ENCODE data around the gene ROBO3.

The ROBO3 gene

DNA sequence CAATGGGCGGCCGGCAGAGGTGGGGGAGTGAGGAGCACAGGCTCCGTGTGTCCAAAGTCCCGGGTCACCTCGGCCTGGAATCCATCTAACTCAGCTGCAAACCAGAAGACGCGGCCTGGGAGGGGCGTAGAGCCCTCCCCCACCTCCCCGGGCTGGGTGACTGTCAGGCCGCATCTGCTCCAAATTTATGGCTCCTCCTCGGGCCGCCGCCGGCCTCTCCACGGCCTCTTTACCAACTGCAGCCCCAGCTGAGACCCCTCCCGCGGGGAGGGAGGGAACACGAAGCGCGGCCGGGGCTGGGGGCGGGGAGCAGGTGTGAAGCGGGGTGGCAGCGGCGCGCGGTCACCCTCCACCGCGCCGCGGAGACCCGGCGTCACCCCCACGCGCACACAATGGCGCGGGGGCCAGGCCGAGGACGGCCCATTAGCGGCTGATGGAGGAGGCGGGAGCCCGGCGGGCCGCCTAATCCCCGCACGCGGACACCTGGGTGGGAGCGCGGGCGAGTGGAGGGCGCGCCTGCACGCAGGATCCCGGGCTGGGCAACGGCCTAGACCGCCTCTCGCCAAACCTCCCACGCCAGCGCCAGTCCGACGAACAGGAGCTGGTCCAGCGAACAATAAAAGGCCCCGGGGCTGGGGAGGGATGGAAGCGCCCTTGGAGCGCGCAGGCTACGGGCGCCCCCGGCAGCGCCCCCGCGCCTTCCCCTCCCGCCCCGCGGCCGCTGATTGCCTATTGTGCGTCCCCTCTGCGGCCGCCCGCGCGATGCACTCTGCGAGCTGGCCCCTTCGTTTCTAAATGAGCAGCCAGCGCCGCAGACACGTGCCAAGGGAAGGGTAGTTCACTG, 25.9 kb upstream of the ROBO3 start:
- H3K9ac ChIP-seq (ENCODE audit: low read depth, low read length), result peak overlapping the region; percentile 43; the same call in 1 of the 2 replicates
- no peaks in the 10 kb centered on the region for H3K9me3 ChIP-seq (ENCODE audit: control insufficient read depth, insufficient read depth, low read length)
- H3K4me1 ChIP-seq (ENCODE audit: insufficient read depth, low read length), result no peaks in the 10 kb centered on the region; the same call in 1 of the 2 replicates
- H3K36me3 ChIP-seq (ENCODE audit: insufficient read depth, low read length), result no peaks in the 10 kb centered on the region

DNA sequence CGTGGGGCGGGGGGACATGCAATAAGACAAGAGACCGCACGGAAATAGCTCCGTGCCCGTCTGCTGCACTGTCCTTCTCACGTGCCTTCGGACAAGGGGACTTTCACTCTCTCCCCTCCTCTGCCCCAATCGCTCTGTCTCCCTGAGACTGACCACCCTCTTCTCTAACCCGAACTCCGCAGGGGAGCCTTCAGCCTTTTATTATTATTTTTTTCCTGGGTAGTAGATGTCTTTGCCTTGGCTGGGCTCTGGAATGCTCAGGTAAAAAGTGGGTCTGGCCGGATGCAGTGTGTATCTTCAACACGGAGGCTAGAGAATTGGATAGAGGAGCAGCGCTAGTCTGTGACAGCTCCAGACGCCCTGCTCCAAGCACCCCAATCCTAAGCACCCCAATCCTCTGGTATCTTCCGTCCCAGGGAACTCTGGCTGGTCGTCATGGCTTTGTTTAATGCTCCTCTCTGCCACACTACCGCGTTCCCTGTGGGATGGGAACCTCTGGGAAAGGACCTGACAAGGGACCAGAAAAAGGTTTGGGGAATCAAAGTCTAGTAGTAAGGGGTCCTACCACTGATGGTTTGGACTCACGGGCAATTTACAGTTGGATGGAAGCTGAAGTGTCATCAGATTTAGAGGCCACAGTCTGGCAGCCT, 25.1 kb upstream of the ROBO3 start:
- H3K9me3 ChIP-seq (ENCODE audit: control insufficient read depth, insufficient read depth, low read length), result no peaks in the 10 kb centered on the region
- H3K4me1 ChIP-seq (ENCODE audit: insufficient read depth, low read length), result no peaks in the 10 kb centered on the region; the same call in 1 of the 2 replicates
- H3K36me3 ChIP-seq (ENCODE audit: insufficient read depth, low read length), result no peaks in the 10 kb centered on the region
- peak overlapping the region; percentile 43; the same call in 1 of the 2 replicates for H3K9ac ChIP-seq (ENCODE audit: low read depth, low read length)

DNA sequence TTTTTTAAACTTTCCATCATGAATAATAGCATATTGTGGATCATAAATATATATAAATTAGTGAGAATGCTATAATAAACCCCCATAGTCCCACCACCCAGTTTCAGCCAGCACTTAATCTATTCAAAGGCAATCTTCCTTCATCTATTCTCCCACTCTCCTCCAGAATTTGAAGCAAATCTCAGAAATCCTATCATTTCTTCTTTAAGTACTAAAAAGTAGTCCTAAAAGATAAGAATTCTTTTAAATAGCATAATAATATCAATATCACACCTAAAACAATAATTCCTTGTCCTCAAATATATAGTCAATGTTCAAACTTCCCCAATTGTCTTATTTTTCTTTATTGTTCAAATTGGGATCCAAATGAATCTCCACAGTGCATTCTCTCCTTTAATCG, 24.6 kb upstream of the ROBO3 start:
- no peaks in the 10 kb centered on the region; the same call in 1 of the 2 replicates for H3K4me1 ChIP-seq (ENCODE audit: insufficient read depth, low read length)
- no peak overlapping the region for H3K9ac ChIP-seq (ENCODE audit: low read depth, low read length)
- no peaks in the 10 kb centered on the region for H3K9me3 ChIP-seq (ENCODE audit: control insufficient read depth, insufficient read depth, low read length)
- no peaks in the 10 kb centered on the region for H3K36me3 ChIP-seq (ENCODE audit: insufficient read depth, low read length)

DNA sequence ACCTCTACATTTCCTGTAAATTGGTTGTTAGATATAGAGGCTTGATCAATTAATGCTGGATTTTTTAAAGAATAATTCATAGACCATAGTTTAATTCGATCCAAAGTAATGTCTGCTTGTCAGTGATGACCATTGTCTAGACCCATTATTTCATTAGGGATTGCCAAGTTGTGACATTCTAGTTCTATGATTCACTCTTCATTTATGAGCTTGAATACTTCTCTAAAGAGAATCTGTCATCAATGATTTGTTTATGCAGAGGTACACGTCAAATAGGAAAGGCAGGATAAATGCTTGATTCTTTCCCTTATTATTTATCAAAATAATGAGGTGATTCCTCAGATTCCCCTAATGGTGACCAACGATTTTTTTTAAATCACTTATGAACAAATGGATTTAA, 24.0 kb upstream of the ROBO3 start:
- H3K9me3 ChIP-seq (ENCODE audit: control insufficient read depth, insufficient read depth, low read length), result no peaks in the 10 kb centered on the region
- H3K36me3 ChIP-seq (ENCODE audit: insufficient read depth, low read length), result no peaks in the 10 kb centered on the region
- no peak overlapping the region for H3K9ac ChIP-seq (ENCODE audit: low read depth, low read length)
- no peaks in the 10 kb centered on the region; the same call in 1 of the 2 replicates for H3K4me1 ChIP-seq (ENCODE audit: insufficient read depth, low read length)

DNA sequence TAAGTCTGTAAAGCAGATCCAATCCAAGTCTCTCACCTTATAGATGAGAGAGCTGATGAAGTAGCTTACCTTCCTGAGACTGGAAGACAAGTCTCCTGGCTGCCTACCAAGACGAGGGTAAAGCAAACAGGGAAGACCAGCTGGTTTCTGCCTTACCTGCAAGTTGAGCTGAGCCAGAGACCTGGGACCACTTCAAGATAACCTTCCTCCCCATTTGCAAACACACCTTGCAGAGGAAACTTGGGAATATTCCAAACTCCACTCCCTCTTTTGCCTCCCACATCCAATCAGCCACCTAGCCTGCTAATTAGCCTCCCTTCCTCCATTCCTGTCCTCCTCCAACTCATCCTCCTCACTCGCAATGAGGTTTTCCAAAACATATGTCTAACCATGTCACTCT, 23.4 kb upstream of the ROBO3 start:
- H3K9ac ChIP-seq (ENCODE audit: low read depth, low read length), result no peak overlapping the region
- H3K4me1 ChIP-seq (ENCODE audit: insufficient read depth, low read length), result no peaks in the 10 kb centered on the region; the same call in 1 of the 2 replicates
- no peaks in the 10 kb centered on the region for H3K36me3 ChIP-seq (ENCODE audit: insufficient read depth, low read length)
- H3K9me3 ChIP-seq (ENCODE audit: control insufficient read depth, insufficient read depth, low read length), result no peaks in the 10 kb centered on the region

DNA sequence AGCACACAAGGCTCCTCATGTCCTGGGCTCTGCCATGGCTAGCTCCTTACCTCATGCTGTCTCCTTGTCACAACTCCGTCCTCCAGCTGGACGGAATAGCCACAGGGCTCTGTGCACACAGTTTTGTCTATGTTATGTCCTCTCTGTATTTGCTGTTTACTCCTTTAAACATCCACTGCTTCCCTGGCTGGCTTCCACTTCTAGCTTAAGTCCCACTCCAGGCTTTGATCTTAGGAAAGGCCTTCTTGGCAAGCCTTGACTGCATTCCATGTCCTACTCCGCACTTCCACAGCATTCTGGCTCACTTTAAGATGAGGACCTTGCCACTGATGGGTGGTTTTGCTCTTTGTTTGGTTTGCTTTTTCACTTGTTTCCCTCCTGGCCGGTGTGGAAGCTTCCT, 22.9 kb upstream of the ROBO3 start:
- H3K36me3 ChIP-seq (ENCODE audit: insufficient read depth, low read length), result no peaks in the 10 kb centered on the region
- no peak overlapping the region for H3K9ac ChIP-seq (ENCODE audit: low read depth, low read length)
- H3K4me1 ChIP-seq (ENCODE audit: insufficient read depth, low read length), result no peaks in the 10 kb centered on the region; the same call in 1 of the 2 replicates
- no peaks in the 10 kb centered on the region for H3K9me3 ChIP-seq (ENCODE audit: control insufficient read depth, insufficient read depth, low read length)

DNA sequence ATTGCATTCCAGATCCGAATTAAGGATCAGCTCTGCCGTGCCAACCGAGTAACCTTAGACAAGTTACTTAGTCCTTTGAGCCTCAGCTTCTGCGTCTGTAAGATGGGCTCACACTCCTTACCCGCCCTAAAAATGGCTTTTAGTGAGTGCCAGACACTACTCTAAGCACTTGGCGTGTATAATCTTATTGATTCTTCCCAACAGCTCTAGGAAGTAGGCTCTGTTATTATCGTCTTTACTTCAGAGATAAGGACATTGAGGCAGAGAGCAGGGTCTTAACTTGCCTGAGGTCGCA, 21.7 kb upstream of the ROBO3 start:
- Histone ChIP-seq H3K9me3 (ENCODE audit: control insufficient read depth, insufficient read depth, low read length) (no peaks in the 10 kb centered on the region), H3K36me3 (ENCODE audit: insufficient read depth, low read length) (no peaks in the 10 kb centered on the region), H3K4me1 (ENCODE audit: insufficient read depth, low read length) (no peaks in the 10 kb centered on the region; the same call in 1 of the 2 replicates), H3K9ac (ENCODE audit: low read depth, low read length) (no peak overlapping the region; the same call in 1 of the 2 replicates)

DNA sequence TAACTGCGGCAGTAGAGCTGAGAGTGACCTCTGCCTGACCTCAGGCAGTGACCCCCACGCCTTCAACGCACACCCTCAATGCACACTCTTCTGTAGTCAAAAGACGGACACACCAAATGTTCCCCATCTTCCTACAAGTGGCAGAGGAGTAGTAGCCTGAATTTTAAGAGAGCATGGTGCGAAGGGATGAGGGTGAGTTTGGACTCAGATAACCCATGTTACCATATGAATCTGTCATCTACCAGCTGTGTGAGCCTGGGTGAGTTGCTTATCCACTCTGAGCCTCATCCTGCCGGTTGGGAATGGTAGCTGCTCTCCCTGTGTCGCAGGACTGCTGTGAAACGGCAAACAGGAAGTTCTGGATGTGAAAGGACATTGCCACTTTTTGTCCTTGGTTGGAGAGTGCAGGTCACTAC, 20.6 kb upstream of the ROBO3 start:
- Histone ChIP-seq H3K4me1 (ENCODE audit: insufficient read depth, low read length) (no peaks in the 10 kb centered on the region; the same call in 1 of the 2 replicates), H3K9me3 (ENCODE audit: control insufficient read depth, insufficient read depth, low read length) (no peaks in the 10 kb centered on the region), H3K9ac (ENCODE audit: low read depth, low read length) (no peak overlapping the region), H3K36me3 (ENCODE audit: insufficient read depth, low read length) (no peaks in the 10 kb centered on the region)

DNA sequence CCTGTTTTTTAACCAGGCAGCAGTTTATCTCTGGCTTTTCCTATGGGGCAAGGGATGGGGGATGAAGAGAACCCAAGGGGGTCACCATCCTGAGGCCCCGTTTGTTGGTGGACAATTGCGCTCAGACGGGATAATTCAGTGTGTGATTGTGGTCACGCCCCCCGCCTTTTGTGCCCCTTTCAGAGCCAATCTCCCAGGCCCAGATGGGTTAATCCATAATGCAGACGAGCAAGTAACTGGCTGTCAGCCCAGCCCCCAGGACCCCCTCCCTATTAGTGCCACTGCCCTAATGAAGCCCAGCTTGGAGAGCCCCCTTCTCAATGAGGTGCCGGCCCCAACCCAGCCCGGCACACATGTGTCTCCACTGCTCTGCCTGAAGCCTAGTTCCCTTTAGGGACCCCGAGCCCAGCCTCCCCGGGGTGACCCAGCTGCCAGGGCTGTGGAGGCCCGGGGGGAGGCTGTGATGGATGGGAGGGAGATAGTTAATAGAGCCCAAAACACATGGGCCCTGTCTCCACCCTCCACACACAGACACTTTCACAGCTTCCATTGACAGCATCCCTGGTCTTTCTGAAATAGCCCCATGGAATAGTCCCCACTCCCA, 19.1 kb upstream of the ROBO3 start:
- Histone ChIP-seq H3K4me1 (ENCODE audit: insufficient read depth, low read length) (no peaks in the 10 kb centered on the region; the same call in 1 of the 2 replicates), H3K9me3 (ENCODE audit: control insufficient read depth, insufficient read depth, low read length) (no peaks in the 10 kb centered on the region), H3K9ac (ENCODE audit: low read depth, low read length) (no peak overlapping the region), H3K36me3 (ENCODE audit: insufficient read depth, low read length) (no peaks in the 10 kb centered on the region)

DNA sequence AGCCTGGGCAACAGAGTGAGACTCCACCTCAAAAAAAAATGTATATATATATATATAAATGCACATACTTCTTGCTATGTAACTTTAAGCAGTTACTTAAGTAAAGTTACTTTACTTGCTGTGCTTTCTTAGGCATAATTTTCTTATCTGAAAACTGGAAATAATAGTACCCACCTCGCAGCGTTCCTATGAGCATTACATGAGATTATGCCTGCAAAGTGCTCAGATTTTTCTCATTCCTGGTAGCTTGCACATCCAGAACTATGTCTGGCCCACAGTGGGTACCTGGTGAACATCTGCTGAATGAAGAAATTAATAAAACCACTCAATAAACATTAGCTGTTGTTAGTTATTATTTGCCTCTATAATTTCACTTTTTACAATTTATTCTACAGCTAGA, 6.1 kb upstream of the ROBO3 start:
- Histone ChIP-seq H3K9me3 (ENCODE audit: control insufficient read depth, insufficient read depth, low read length) (no peaks in the 10 kb centered on the region), H3K36me3 (ENCODE audit: insufficient read depth, low read length) (no peaks in the 10 kb centered on the region), H3K9ac (ENCODE audit: low read depth, low read length) (no peak overlapping the region), H3K4me1 (ENCODE audit: insufficient read depth, low read length) (no peaks in the 10 kb centered on the region)

DNA sequence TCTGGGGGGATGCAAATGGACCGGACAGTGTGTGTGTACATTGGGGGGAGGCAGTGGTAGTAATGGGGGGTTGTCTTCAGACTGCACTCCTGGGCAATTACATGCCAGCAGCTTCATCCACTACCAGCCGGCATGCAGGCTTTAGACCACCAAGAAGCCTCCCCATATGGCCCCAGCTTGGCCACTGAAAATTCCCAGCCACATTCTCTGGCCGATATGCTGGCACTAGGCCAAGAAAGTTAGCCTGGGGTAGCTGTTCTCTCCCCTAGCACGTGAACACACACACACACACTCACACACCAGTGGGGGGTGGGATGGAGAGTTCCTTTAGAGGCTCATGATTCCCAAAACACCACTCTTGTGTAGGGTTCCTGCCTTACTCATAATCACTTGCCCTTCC, 3.6 kb upstream of the ROBO3 start:
- H3K4me1 ChIP-seq (ENCODE audit: insufficient read depth, low read length), result no peaks in the 10 kb centered on the region
- no peaks in the 10 kb centered on the region for H3K36me3 ChIP-seq (ENCODE audit: insufficient read depth, low read length)
- H3K9me3 ChIP-seq (ENCODE audit: control insufficient read depth, insufficient read depth, low read length), result no peaks in the 10 kb centered on the region
- no peak overlapping the region for H3K9ac ChIP-seq (ENCODE audit: low read depth, low read length)

DNA sequence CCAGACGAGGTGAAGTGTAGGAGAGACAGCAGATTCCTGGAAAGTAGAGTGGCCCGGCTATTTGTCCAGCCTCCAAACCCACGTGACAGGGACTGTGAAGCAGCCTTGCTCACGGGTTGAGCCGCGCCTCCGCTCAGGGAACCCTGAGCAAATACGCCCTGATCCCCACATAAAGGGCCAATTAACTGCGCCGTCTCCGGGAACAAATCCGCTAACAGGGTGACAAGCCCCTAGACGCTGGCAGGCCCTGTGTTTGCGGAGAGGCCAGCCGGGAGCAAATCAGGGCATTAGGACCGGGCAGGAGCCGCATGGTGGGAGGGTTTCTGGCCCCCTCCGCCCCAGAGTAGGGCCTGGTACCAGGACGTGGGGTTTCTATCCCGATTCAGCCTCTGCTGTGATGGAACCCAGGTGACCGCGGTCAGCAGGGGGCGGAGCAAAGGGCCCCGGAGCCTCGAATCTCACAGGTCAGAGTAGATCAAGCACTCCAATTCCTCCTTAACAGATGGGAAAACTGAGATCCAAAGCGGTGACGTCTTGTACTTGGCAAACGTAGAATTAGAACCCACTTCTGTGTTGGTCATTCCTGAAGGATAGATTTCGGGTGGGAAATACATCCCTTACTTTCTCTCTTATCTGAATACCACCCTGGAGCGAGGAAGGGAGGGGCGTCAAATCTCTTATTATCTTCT, 2.0 kb upstream of the ROBO3 start:
- no peaks in the 10 kb centered on the region for H3K36me3 ChIP-seq (ENCODE audit: insufficient read depth, low read length)
- no peaks in the 10 kb centered on the region for H3K4me1 ChIP-seq (ENCODE audit: insufficient read depth, low read length)
- H3K9me3 ChIP-seq (ENCODE audit: control insufficient read depth, insufficient read depth, low read length), result no peaks in the 10 kb centered on the region

DNA sequence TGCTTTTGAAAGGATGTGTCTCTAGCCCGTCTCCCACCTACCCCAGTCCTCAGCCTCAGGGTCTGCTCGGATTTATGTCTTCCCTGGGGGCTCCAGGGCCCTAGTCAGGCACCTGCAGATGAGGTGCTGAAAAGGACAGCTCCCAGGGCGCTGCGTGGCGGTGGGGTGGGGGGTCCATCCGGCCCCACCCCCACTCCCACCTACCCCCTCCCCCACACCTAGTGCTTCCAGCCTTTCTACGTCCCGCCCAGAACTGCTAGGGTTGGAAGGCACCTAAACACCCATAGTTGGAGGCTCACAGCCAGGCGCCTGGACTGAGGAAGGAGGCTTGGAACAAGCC, 1.4 kb upstream of the ROBO3 start:
- no peaks in the 10 kb centered on the region for H3K9me3 ChIP-seq (ENCODE audit: control insufficient read depth, insufficient read depth, low read length)
- no peak overlapping the region for H3K9ac ChIP-seq (ENCODE audit: low read depth, low read length)
- no peaks in the 10 kb centered on the region for H3K4me1 ChIP-seq (ENCODE audit: insufficient read depth, low read length)
- no peaks in the 10 kb centered on the region for H3K36me3 ChIP-seq (ENCODE audit: insufficient read depth, low read length)

More for the DNA sequence above, 2.0 kb upstream of the ROBO3 start:
- H3K9ac ChIP-seq (ENCODE audit: low read depth, low read length), result peak overlapping the region; percentile 11; the same call in 1 of the 2 replicates

DNA sequence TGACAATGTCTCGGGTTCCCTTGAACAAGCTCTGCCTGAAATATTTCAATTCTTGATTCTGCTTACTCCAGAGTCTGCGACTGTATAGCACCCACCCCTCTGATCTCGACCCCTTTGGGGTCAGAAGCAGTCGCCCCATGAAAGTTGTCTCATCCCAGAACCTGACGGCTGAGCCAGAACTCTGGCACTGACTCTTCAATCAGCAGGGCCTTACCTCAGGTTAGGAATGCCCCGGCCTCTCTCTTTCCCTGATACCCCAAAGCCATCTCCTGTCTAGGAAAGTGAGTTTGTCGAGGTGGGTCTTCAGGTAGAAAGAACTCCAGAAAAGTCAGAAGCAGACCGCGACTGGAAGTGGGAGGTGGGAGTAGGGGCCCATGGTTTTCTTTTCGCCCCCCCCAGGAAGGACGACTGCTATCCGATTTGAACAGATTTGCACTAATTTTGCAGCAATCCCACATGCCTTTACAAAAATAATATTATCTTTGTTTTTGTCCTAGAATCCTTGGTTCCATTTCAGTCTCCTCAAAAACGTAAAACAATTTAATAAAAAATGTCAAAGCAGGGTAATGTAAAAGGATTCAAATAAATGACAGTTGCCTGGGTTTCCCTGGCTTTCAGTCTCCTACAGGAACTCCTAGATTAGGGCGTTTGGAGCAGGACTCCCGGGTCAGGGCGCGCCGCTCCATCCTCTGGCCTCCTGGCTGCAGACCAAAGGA, 898 bp upstream of the ROBO3 start:
- Histone ChIP-seq H3K9me3 (ENCODE audit: control insufficient read depth, insufficient read depth, low read length) (no peaks in the 10 kb centered on the region), H3K4me1 (ENCODE audit: insufficient read depth, low read length) (no peaks in the 10 kb centered on the region), H3K36me3 (ENCODE audit: insufficient read depth, low read length) (no peaks in the 10 kb centered on the region)

More for the DNA sequence above, 898 bp upstream of the ROBO3 start:
- H3K9ac ChIP-seq (ENCODE audit: low read depth, low read length), result no peak overlapping the region
